GM12878 (cell line): ENCODE measurements around the gene SOX10. TPM values are rescaled to one million over a fixed set of nuclear protein-coding genes. Genes with fewer than 3 reads are reported as not detected.
"Not testable (repeated sequence)": the region's sequence is repeated elsewhere in the genome, so short reads cannot be mapped to it uniquely, and the experiment has no call there.

Source experiments
- ATAC-seq: fragments of 200-7000 bp; cut with Tn5 transposase; 3 replicates; pipeline ENCODE4 v1.9.1; 2020; ENCODE audit warnings: mild to moderate bottlenecking, moderate library complexity
- BruUV-seq: library from RNA; stranded (reverse); fragments of 400-500 nt; replicated peaks from 2 replicates; lab custom pipeline; 2021; lab: Mats Ljungman, UMichigan
- CTCF ChIA-PET: fragments of 300-600 bp; sonication (Branson Sonifier 250); formaldehyde crosslinking; extraction: SDS; loops from one replicate; lab custom pipeline; 2021; ENCODE audit warnings: inconsistent platforms; lab: Yijun Ruan, JAX
- POLR2A ChIA-PET: fragments of 350-600 bp; formaldehyde crosslinking; extraction: SDS; loops from one replicate; lab custom pipeline; 2021; ENCODE audit warnings: inconsistent platforms; lab: Charles Lee
- RAD21 ChIA-PET: fragments of 300-600 bp; sonication (Branson Sonifier 250); formaldehyde crosslinking; loops from one replicate; lab custom pipeline; 2023; ENCODE audit warnings: antibody characterized with exemption; ENCODE audit not compliant: unreplicated experiment; lab: Charles Lee
- SMC1A ChIA-PET: fragments of 300-600 bp; sonication (Branson Sonifier 250); formaldehyde crosslinking; loops from one replicate; lab custom pipeline; 2023; ENCODE audit not compliant: unreplicated experiment, uncharacterized antibody; lab: Charles Lee
- DNase-seq: peaks from one replicate; pipeline ENCODE4 v3.0.0-alpha.2; 2011; ENCODE audit warnings: low read depth, low spot score
- FAIRE-seq: peaks from 3 replicates; lab custom pipeline; 2011; peaks lifted over from hg19 to GRCh38; lab: Jason Lieb, UNC
- H2AFZ ChIP-seq: 2 replicates; pipeline ENCODE4 v1.6.0; 2011; ENCODE audit warnings: low read depth, low read length, control low read depth; ENCODE audit not compliant: control insufficient read depth
- H3K27ac ChIP-seq: 2 replicates; pipeline ENCODE4 v1.5.1; 2011; ENCODE audit warnings: control low read depth; ENCODE audit not compliant: control insufficient read depth, insufficient read depth
- H3K27me3 ChIP-seq, 2 experiments: replicated peaks in 1 of 2; 2 replicates each; pipeline versions ENCODE4 v1.6.0 to v1.6.1; 2011; ENCODE audit warnings: low read length in 1 of 2; ENCODE audit not compliant: control insufficient read depth in 2 of 2, insufficient read depth in 2 of 2
- H3K36me3 ChIP-seq, 2 experiments: 2 replicates each; pipeline ENCODE4 v1.5.1; 2011; ENCODE audit warnings: low read length in 1 of 2; ENCODE audit not compliant: control insufficient read depth in 2 of 2, insufficient read depth in 2 of 2
- H3K4me1 ChIP-seq: 2 replicates; pipeline ENCODE4 v1.6.1; 2011; ENCODE audit warnings: mild to moderate bottlenecking, low read length, moderate library complexity, mixed read lengths; ENCODE audit not compliant: control insufficient read depth, insufficient read depth
- H3K4me2 ChIP-seq: 2 replicates; pipeline ENCODE4 v1.6.0; 2011; ENCODE audit warnings: control low read depth; ENCODE audit not compliant: control insufficient read depth, insufficient read depth
- H3K4me3 ChIP-seq: fragments of 200-600 bp; sonication (generic); 2 replicates; pipeline ENCODE4 v1.5.1; 2016
- H3K79me2 ChIP-seq: 2 replicates; pipeline ENCODE4 v1.6.0; 2011; ENCODE audit warnings: low read length; ENCODE audit not compliant: control insufficient read depth, insufficient read depth
- H3K9ac ChIP-seq: 2 replicates; pipeline ENCODE4 v1.8.0; 2011; ENCODE audit warnings: low read length, control low read depth, mixed read lengths; ENCODE audit not compliant: control insufficient read depth, insufficient read depth
- H3K9me3 ChIP-seq: replicated peaks from 3 replicates; pipeline ENCODE4 v1.5.1; 2011; ENCODE audit warnings: mild to moderate bottlenecking, low read length; ENCODE audit not compliant: control insufficient read depth, insufficient read depth
- H4K20me1 ChIP-seq: 2 replicates; pipeline ENCODE4 v1.6.0; 2011; ENCODE audit not compliant: control insufficient read depth, insufficient read depth
- MAX ChIP-seq: IDR thresholded peaks from 2 replicates; pipeline ENCODE4 v1.6.1; 2012; ENCODE audit warnings: low read depth, low read length, improper control_type of control experiment
- NFXL1 ChIP-seq: fragments of 450-650 bp; IDR thresholded peaks from 2 replicates; pipeline ENCODE4 v1.6.1; 2017; ENCODE audit warnings: antibody characterized with exemption, mild to moderate bottlenecking, borderline replicate concordance
- TCF7 ChIP-seq: IDR thresholded peaks from 2 replicates; pipeline ENCODE4 v1.6.1; 2014; ENCODE audit warnings: antibody characterized with exemption, borderline replicate concordance
- WGBS: methylation state at CpG from one replicate; pipeline ENCODE4 v1.1.6; 2016; ENCODE audit warnings: low lambda C conversion rate; ENCODE audit not compliant: insufficient replicate concordance, insufficient coverage; ENCODE audit errors: missing lambda C conversion rate; 5-methylcytosine and 5-hydroxymethylcytosine counted together
- in situ Hi-C: fragments of 300-500 bp; cut with MboI; formaldehyde crosslinking; loops from 9 replicates; pipeline ENCODE4 v1.14.3; 2018; ENCODE audit warnings: mixed read lengths
- intact Hi-C: fragments of 100-400 bp; cut with micrococcal nuclease; formaldehyde crosslinking; loops from one replicate; pipeline ENCODE4 v1.14.2; 2022; ENCODE audit not compliant: unreplicated experiment
- polyA plus RNA-seq, 11 experiments: library from polyadenylated mRNA; depleted of rRNA in 4 of 11; unstranded in 6 of 11; stranded (reverse) in 5 of 11; fragments of >200 nt; fragmentation: Nextera tagmentation in 4 of 11; fragmentation: Illumina TruSeq in 1 of 11; extraction: Ambion mirVana in 4 of 11; extraction: Trizol in 1 of 11; gene quantifications; 1 replicate in 1 of 11; 2 replicates in 10 of 11; pipeline versions ENCODE4 v1.2.1 to v1.2.3, GENCODE V29; 2011 to 2016; ENCODE audit warnings: inconsistent platforms in 2 of 11, missing spikeins in 2 of 11, low read depth in 1 of 11
- total RNA-seq, 4 experiments: library from RNA; depleted of rRNA in 3 of 4; stranded (reverse); fragments of >200 nt in 3 of 4; fragmentation: Illumina TruSeq in 1 of 4; extraction: Trizol in 1 of 4; gene quantifications; 2 replicates each; pipeline versions ENCODE4 v1.2.1 to v1.2.3, GENCODE V29; 2013 to 2021
- TF ChIP-seq, protein P1 (sequence below): fragments of 450-650 bp; IDR thresholded peaks from 2 replicates; pipeline ENCODE4 v1.6.1; 2017; ENCODE audit warnings: borderline replicate concordance

SOX10 gene
- total and polyA plus RNA-seq, 10 of the 15 experiments (the other 5 are each of a cell fraction or from before 2014, with no cell fraction given): 0.05 TPM; not detected in 9

DNA sequence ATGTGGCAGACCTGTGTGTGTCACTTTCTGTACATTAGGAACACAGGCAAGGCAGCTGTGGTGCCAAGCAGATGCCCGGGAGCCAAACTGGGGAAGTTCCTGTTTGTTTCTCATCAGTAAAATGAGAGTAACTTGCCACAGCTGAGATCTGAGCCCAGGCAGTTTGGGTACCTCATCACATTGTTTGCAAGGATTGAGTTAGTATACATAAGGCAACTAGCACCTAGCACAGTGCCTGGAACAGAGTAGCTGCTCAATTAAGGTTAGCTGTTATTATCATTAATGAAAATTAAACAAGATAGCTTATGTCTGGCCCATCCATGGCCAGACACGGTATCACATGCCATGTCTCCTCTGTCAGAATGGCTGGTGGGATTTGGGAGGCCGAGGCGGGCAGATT is 7.8 kb downstream of the SOX10 start (continued):
- TF ChIP-seq MAX (no peak), TCF7 (no peak), NFXL1 (no peak)
- TF ChIP-seq, protein P1, sequence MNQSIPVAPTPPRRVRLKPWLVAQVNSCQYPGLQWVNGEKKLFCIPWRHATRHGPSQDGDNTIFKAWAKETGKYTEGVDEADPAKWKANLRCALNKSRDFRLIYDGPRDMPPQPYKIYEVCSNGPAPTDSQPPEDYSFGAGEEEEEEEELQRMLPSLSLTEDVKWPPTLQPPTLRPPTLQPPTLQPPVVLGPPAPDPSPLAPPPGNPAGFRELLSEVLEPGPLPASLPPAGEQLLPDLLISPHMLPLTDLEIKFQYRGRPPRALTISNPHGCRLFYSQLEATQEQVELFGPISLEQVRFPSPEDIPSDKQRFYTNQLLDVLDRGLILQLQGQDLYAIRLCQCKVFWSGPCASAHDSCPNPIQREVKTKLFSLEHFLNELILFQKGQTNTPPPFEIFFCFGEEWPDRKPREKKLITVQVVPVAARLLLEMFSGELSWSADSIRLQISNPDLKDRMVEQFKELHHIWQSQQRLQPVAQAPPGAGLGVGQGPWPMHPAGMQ: no peak

DNA sequence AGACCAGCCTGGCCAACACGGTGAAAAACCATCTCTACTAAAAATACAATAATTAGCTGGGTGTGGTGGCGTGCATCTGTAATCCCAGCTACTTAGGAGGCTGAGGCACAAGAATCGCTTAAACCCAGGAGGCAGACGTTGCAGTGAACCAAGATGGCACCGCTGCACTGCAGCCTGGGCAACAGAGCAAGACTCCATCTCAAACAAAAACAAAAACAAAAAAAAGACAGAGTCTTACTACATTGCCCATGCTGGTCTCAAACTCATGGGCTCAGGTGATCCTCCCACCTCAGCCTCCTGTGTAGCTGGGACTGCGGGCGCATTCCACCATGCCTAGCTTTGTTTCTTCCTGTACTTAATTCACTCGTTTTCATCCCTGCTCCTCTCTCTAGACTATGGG is 8.3 kb downstream of the SOX10 start:
- H3K4me1 ChIP-seq, in situ Hi-C loops, RAD21 ChIA-PET, H3K27ac ChIP-seq, H4K20me1 ChIP-seq, BruUV-seq, intact Hi-C loops, DNase-seq, H3K79me2 ChIP-seq, FAIRE-seq, H3K36me3 ChIP-seq, ATAC-seq, H3K27me3 ChIP-seq, H3K4me3 ChIP-seq, H3K9ac ChIP-seq, H2AFZ ChIP-seq, H3K4me2 ChIP-seq, SMC1A ChIA-PET, H3K9me3 ChIP-seq: not testable (repeated sequence)
- CTCF ChIA-PET: interaction anchor here (0.9 to 1.3 kb wide), 2 partner anchors 10 to 17 kb away, joined by 3 read pairs; no protein-coding TSS in a partner anchor
- POLR2A ChIA-PET: interaction anchor here (0.5 kb wide), 1 partner anchor 39 kb away, joined by 6 read pairs; no protein-coding TSS in a partner anchor
- 91% methylated on average over 8 of the region's 8 CpGs for WGBS
